Neural cell (in vitro differentiated cells): ENCODE results near the gene ZNF787. TPM values are rescaled to one million over a fixed set of nuclear protein-coding genes. Genes with fewer than 3 reads are reported as not detected.

ENCODE experiments used
- H2AFZ ChIP-seq: fragments of 200-600, 300-800 bp; sonication (generic), shearing (Covaris generic); 2 replicates; pipeline ENCODE4 v1.6.0; 2014; ENCODE audit warnings: low read depth, mild to moderate bottlenecking, antibody characterized with exemption, low read length, moderate library complexity
- H3F3A ChIP-seq: fragments of 200-600 bp; shearing (Covaris generic); 2 replicates; pipeline ENCODE4 v1.6.1; 2016; ENCODE audit warnings: mild to moderate bottlenecking, moderate library complexity, mixed read lengths, antibody characterized with exemption, low read length; ENCODE audit not compliant: insufficient read depth, poor library complexity, severe bottlenecking
- H3K27ac ChIP-seq: fragments of 200-600, 300-800 bp; sonication (generic), shearing (Covaris generic); 2 replicates; pipeline ENCODE4 v1.5.1; 2014; ENCODE audit warnings: mild to moderate bottlenecking, low read length, moderate library complexity
- H3K27me3 ChIP-seq: fragments of 300-800, 200-600 bp; sonication (generic), shearing (Covaris generic); 2 replicates; pipeline ENCODE4 v1.6.0; 2014; ENCODE audit warnings: mild to moderate bottlenecking, low read depth, low read length, moderate library complexity; ENCODE audit not compliant: insufficient read depth
- H3K36me3 ChIP-seq: fragments of 300-800, 200-600 bp; sonication (generic), shearing (Covaris generic); 2 replicates; pipeline ENCODE4 v1.5.1; 2014; ENCODE audit warnings: mild to moderate bottlenecking, antibody characterized with exemption, low read length, moderate library complexity; ENCODE audit not compliant: insufficient read depth
- H3K4me2 ChIP-seq: fragments of 300-800, 200-600 bp; sonication (generic), shearing (Covaris generic); 2 replicates; pipeline ENCODE4 v1.6.0; 2014; ENCODE audit warnings: mild to moderate bottlenecking, low read length
- H3K4me3 ChIP-seq: fragments of 300-800, 200-600 bp; sonication (generic), shearing (Covaris generic); 2 replicates; pipeline ENCODE4 v1.5.1; 2014; ENCODE audit warnings: mild to moderate bottlenecking, low read length, moderate library complexity
- H3K79me2 ChIP-seq: fragments of 200-600 bp; shearing (Covaris generic); replicated peaks from 2 replicates; pipeline ENCODE4 v1.6.0; 2014; ENCODE audit warnings: mild to moderate bottlenecking, low read length, moderate library complexity; ENCODE audit not compliant: insufficient read depth
- H3K9ac ChIP-seq: fragments of 300-800, 200-600 bp; sonication (generic), shearing (Covaris generic); 2 replicates; pipeline ENCODE4 v1.6.1; 2016; ENCODE audit warnings: mild to moderate bottlenecking, low read length, mixed read lengths
- H3K9me2 ChIP-seq: fragments of 200-600 bp; shearing (Covaris generic); 2 replicates; pipeline ENCODE4 v1.6.1; 2016; ENCODE audit warnings: mild to moderate bottlenecking, low read length, mixed read lengths; ENCODE audit not compliant: insufficient read depth
- H3K9me3 ChIP-seq: fragments of 200-600, 300-800 bp; sonication (generic), shearing (Covaris generic); 2 replicates; pipeline ENCODE4 v1.6.1; 2016; ENCODE audit warnings: mild to moderate bottlenecking, mixed run types, low read length, moderate library complexity, mixed read lengths
- H4K20me1 ChIP-seq: fragments of 200-600 bp; shearing (Covaris generic); 2 replicates; pipeline ENCODE4 v1.6.1; 2016; ENCODE audit warnings: mild to moderate bottlenecking, mixed run types; ENCODE audit not compliant: insufficient read depth
- CTCF ChIP-seq: fragments of 450-650 bp; IDR thresholded peaks from 2 replicates; pipeline ENCODE4 v1.5.1; 2014; ENCODE audit warnings: antibody characterized with exemption, mild to moderate bottlenecking, moderate library complexity; ENCODE audit not compliant: poor library complexity, severe bottlenecking
- EP300 ChIP-seq: fragments of 450-650 bp; conservative IDR thresholded peaks from 2 replicates; pipeline ENCODE4 v1.6.1; 2014; ENCODE audit warnings: antibody characterized with exemption, mild to moderate bottlenecking, moderate library complexity; ENCODE audit not compliant: poor library complexity, severe bottlenecking
- EZH2 ChIP-seq: fragments of 200-600, 300-800 bp; shearing (Covaris generic), sonication (generic); IDR thresholded peaks from 2 replicates; pipeline ENCODE4 v1.6.1; 2014; ENCODE audit warnings: antibody characterized with exemption, low read length, borderline replicate concordance, mild to moderate bottlenecking; ENCODE audit not compliant: insufficient read depth, poor library complexity, severe bottlenecking
- MXI1 ChIP-seq: fragments of 450-650 bp; conservative IDR thresholded peaks from 2 replicates; pipeline ENCODE4 v1.6.1; 2014; ENCODE audit warnings: antibody characterized with exemption, mild to moderate bottlenecking; ENCODE audit not compliant: poor library complexity, severe bottlenecking
- POLR2AphosphoS5 ChIP-seq: IDR thresholded peaks from 2 replicates; pipeline ENCODE4 v1.6.1; 2012
- RAD21 ChIP-seq: fragments of 450-650 bp; conservative IDR thresholded peaks from 2 replicates; pipeline ENCODE4 v1.6.1; 2014; ENCODE audit warnings: antibody characterized with exemption, mild to moderate bottlenecking, moderate library complexity
- REST ChIP-seq: IDR thresholded peaks from 2 replicates; pipeline ENCODE4 v1.6.1; 2012; ENCODE audit warnings: borderline replicate concordance
- SMC3 ChIP-seq: fragments of 450-650 bp; conservative IDR thresholded peaks from 2 replicates; pipeline ENCODE4 v1.6.1; 2014; ENCODE audit warnings: antibody characterized with exemption, mild to moderate bottlenecking, moderate library complexity; ENCODE audit not compliant: poor library complexity
- TAF1 ChIP-seq: IDR thresholded peaks from 2 replicates; pipeline ENCODE4 v1.6.1; 2012; ENCODE audit warnings: low read depth
- polyA minus RNA-seq: library from RNA; depleted of rRNA, polyadenylated mRNA; stranded (reverse); fragments of >200 nt; gene quantifications from 2 replicates; pipeline ENCODE4 v1.2.3, GENCODE V29; 2014
- polyA plus RNA-seq: library from polyadenylated mRNA; depleted of rRNA; stranded (reverse); fragments of >200 nt; gene quantifications from 2 replicates; pipeline ENCODE4 v1.2.3, GENCODE V29; 2014

Gene ZNF787
- polyA plus RNA-seq (11.4 and 17.8 TPM in 2 replicates), polyA minus RNA-seq (16.9 and 20.9 TPM in 2 replicates)

- Histone ChIP-seq H3K27me3 (no peaks in the 10 kb centered on the region), H3K79me2 (peaks cover 25% of the 10 kb centered on the region), H3K9me3 (no peaks in the 10 kb centered on the region), H4K20me1 (no peaks in the 10 kb centered on the region), H3K4me2 (peak within 1 kb of the TSS; percentile 49), H3K9me2 (no peaks in the 10 kb centered on the region), H3K9ac (peak within 1 kb of the TSS; percentile 81), H3K27ac (peak within 1 kb of the TSS; percentile 70), H3K36me3 (no peaks in the 10 kb centered on the region), H3F3A (no peaks in the 10 kb centered on the region), H2AFZ (peak within 1 kb of the TSS; percentile 66), H3K4me3 (peak within 1 kb of the TSS; percentile 91)
- TF ChIP-seq EZH2, result no peak
- TF ChIP-seq CTCF, result no peak
- TF ChIP-seq EP300, result peak; percentile 61
- peak; percentile 64 for TF ChIP-seq MXI1
- TF ChIP-seq POLR2AphosphoS5, result peak; percentile 41
- TF ChIP-seq TAF1, result no peak
- no peak for TF ChIP-seq REST
- TF ChIP-seq RAD21, result no peak
- TF ChIP-seq SMC3, result peak; percentile 43
Measured at GRCh38 chr19:56121180-56122167, at the start of gene ZNF787. TSS of gene ZNF787 (minus strand) at chr19:56121295. CDS start at chr19:56103217, 18,078 bp downstream.

- Histone ChIP-seq H3K4me3 (no peak overlapping the region), H3K9me3 (no peaks in the 10 kb centered on the region), H3K9ac (no peak overlapping the region), H3F3A (no peaks in the 10 kb centered on the region), H3K79me2 (no peaks in the 10 kb centered on the region), H3K4me2 (no peak overlapping the region), H3K9me2 (no peaks in the 10 kb centered on the region), H3K27me3 (no peaks in the 10 kb centered on the region), H4K20me1 (no peaks in the 10 kb centered on the region), H3K27ac (no peak overlapping the region), H3K36me3 (no peaks in the 10 kb centered on the region), H2AFZ (no peak overlapping the region)
- no peak for TF ChIP-seq CTCF
- TF ChIP-seq RAD21, result no peak
- TF ChIP-seq EP300, result no peak
- TF ChIP-seq REST, result no peak
- no peak for TF ChIP-seq SMC3
- no peak for TF ChIP-seq EZH2
- no peak for TF ChIP-seq POLR2AphosphoS5
- no peak for TF ChIP-seq MXI1
- TF ChIP-seq TAF1, result no peak
Measured at GRCh38 chr19:56170261-56170660, 49.2 kb upstream of the ZNF787 start.
